H1 (cell line): ENCODE measurements around the gene NR2F1-AS1.

Source experiments
- CEBPB ChIP-seq: IDR thresholded peaks from 2 replicates; pipeline ENCODE4 v1.6.1; 2012; ENCODE audit warnings: low read depth, low read length
- EZH2 ChIP-seq: fragments of 200-600 bp; sonication (generic); IDR thresholded peaks from 2 replicates; pipeline ENCODE4 v1.7.1; 2012; ENCODE audit warnings: low read depth, mild to moderate bottlenecking, moderate library complexity, low read length, inconsistent platforms; ENCODE audit not compliant: severe bottlenecking
- SAP30 ChIP-seq: fragments of 300-600 bp; sonication (generic); IDR thresholded peaks from 2 replicates; pipeline ENCODE4 v1.7.1; 2012; ENCODE audit warnings: low read length, moderate library complexity, mild to moderate bottlenecking, inconsistent platforms; ENCODE audit not compliant: insufficient read depth, insufficient replicate concordance
- TF ChIP-seq, protein P1 (sequence below), 3 experiments: IDR thresholded peaks; 1 replicate in 2 of 3; 2 replicates in 1 of 3; pipeline versions ENCODE4 v1.5.1 to v1.6.1; 2011; ENCODE audit warnings: low read length in 3 of 3, mild to moderate bottlenecking in 3 of 3, inconsistent platforms in 2 of 3, low read depth in 1 of 3, moderate library complexity in 1 of 3; ENCODE audit not compliant: insufficient read depth in 1 of 3; ENCODE audit errors: control extremely low read depth in 1 of 3

- TF ChIP-seq EZH2 (no peak), CEBPB (no peak), SAP30 (no peak)
- TF ChIP-seq, protein P1, sequence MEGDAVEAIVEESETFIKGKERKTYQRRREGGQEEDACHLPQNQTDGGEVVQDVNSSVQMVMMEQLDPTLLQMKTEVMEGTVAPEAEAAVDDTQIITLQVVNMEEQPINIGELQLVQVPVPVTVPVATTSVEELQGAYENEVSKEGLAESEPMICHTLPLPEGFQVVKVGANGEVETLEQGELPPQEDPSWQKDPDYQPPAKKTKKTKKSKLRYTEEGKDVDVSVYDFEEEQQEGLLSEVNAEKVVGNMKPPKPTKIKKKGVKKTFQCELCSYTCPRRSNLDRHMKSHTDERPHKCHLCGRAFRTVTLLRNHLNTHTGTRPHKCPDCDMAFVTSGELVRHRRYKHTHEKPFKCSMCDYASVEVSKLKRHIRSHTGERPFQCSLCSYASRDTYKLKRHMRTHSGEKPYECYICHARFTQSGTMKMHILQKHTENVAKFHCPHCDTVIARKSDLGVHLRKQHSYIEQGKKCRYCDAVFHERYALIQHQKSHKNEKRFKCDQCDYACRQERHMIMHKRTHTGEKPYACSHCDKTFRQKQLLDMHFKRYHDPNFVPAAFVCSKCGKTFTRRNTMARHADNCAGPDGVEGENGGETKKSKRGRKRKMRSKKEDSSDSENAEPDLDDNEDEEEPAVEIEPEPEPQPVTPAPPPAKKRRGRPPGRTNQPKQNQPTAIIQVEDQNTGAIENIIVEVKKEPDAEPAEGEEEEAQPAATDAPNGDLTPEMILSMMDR (IDR thresholded peaks at IDR 0.05; ENCODE audit: control extremely low read depth in 1 of 3, insufficient read depth in 1 of 3, low read depth in 1 of 3, low read length in 3 of 3): no peak
Measured at GRCh38 chr5:93557021-93557604, 23.9 kb downstream of the NR2F1-AS1 start.
